ENCODE measurements around the gene TSC22D1.

TSC22D1 gene

DNA sequence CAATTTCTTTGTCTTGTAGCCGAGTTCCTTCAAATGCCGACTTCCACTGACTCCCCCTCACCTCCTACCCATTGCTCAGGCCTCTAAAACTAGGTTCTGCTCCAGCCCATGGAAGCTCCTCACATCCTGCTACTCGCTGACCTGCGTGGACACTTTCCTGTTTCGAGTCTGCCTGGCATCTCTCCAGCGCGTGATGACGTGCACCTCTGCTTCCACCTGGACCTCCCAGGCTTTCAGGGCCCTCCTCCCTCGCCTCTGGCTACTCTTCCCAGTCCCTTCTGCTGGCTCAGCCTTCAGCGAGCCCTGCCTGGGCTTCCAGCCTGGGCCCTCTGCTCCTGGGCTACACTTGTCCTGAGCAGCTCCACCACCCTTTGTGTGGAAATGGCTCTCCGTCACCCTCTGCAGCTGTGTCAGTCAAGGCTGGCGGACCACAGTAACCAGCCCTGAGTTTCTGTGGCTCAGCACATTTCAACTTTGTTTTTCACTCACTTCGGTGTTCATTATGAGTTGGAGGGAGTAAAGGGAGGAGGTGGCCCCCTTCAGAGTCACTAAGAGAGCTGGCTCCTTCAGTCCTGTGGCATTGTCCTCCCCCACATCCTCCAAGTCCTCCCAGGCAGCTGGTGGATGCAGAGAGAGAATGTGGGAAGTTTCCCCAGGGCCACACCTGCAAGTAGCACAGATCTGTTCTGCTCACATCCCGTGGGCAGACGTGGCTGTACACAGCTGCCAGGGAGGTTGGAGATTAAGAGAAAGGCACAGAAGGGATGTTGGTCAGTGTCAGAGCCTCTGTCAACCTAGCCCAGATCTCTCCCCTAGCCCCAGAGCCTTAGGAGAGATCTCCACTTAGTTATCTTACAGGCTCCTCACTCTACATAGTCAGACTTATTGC lies 153.1 kb downstream of the TSC22D1 start:
- no peak for DNase-seq

DNA sequence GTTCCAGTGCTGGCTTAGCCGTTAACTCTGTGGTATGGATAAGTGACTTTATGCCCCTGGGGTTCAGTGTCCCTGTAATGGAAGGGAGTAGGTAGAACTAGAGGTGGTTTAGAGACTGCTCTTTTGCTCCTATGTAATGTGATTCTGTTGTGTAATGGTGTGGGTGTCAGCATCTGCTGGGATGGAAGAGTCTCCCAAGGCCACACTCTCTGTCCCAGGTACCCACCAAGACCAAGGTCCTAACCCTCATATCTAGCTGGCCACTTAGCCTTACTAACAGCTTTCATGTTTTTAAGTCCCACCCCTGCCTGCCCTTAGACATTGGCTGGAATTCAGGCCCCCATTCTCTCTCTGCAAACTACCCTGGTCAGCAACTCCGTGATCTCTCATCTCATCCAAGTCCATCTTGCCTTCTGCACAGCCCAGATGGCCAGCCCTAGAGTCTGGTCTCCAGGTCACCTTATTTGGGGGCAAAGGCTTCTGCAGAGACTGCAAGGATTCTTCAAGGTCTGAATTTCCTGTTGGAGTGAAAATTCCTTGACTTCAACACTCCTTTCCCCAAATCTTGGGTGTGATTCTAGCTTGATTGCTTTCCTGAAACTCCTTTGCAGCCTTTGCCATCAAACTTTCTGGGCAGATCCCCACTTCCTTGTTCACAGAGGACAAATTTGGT lies 154.1 kb downstream of the TSC22D1 start:
- no peak for DNase-seq

GRCh38 chr13:44420376-44421220 lies 155.5 kb downstream of the TSC22D1 start:
- DNase-seq = no peak

- no peak for DNase-seq
These were observed 158.3 kb downstream of the TSC22D1 start for GRCh38 chr13:44417876-44418275.

- DNase-seq = no peak
These were observed 158.7 kb downstream of the TSC22D1 start for GRCh38 chr13:44417446-44417845.

- no peak for DNase-seq
These were observed 159.4 kb downstream of the TSC22D1 start for GRCh38 chr13:44416744-44417143.

DNA sequence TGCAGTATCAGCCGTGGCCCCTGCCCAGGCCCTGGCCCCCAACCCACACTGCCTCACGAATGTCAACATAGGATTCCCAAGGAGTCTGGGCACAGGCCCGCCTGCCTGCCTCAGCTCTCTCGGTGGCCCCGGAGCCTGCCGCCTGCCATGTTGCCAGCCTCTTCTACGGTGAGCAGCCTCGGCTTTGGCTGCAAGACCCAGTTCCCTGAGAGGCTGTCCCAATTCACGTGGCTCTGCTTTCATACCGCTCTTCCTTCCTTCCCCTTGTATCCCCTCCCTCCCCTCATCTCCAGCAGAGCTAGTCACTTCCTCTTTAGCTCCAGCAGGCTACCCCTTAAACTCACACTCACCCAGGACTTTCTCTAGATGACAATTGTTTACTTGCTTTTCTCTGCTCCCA lies 159.8 kb downstream of the TSC22D1 start:
- no peak for DNase-seq

DNA sequence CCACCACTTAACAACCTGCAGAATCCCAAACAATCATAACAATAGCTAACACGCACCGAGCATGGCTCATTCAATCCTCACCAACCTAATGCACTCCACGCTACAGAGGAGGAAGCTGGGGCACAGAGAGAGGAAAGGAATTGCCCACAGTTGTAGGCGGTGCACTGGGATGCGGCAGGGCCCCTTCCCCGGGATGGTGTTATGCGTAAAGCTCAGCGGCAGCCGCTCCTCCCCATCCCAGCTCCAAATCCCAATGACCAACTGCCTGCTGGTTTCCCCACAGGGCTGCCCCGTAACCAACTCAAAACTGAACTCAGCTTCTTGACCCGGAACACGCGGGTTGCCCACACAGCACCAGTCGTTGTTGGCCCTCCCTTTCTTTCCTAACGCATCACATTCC lies 160.3 kb downstream of the TSC22D1 start:
- DNase-seq = no peak

DNA sequence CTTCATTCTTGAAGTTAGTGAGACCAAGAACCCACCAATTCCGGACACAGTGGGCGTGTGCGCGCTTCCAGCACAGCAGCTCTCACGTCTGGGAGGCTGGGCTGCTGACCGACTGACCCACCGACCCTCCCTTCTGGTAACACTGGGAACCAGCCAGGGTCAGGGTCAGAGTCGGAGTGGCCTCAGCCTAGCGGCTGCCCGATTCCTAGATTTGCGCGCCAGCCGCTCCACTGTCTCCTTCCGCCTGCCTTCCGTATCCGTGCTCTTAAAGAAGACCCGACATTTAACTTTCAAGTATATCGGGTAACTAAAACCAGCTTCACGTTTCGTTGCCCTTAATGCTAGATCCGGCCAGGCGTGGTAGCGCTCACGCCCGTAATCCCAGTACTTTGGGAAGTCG lies 161.4 kb downstream of the TSC22D1 start:
- no peak for DNase-seq

GRCh38 chr13:44413095-44413494 lies 163.0 kb downstream of the TSC22D1 start:
- DNase-seq = no peak

- no peak for DNase-seq
These were observed 163.7 kb downstream of the TSC22D1 start for GRCh38 chr13:44412346-44412935.

DNA sequence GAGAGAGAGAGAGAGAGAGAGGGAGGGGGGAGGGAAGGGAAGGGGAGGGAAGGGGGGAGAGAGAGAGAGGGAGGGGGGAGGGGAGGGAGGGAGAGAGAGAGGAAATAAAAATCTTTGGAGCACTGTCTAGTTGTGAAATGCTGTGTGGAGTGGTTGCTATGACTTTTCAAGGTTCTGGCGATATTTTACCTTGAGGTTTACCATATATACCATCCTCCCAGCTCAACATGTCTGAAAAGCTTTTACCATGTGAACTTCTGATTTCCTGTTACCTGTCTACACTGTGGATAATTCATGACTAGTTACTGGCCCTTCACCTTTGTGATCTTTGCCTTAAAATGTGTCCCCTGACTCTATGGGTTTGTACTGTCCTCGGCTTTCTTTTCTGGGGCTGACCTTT lies 164.3 kb downstream of the TSC22D1 start:
- DNase-seq = no peak

DNA sequence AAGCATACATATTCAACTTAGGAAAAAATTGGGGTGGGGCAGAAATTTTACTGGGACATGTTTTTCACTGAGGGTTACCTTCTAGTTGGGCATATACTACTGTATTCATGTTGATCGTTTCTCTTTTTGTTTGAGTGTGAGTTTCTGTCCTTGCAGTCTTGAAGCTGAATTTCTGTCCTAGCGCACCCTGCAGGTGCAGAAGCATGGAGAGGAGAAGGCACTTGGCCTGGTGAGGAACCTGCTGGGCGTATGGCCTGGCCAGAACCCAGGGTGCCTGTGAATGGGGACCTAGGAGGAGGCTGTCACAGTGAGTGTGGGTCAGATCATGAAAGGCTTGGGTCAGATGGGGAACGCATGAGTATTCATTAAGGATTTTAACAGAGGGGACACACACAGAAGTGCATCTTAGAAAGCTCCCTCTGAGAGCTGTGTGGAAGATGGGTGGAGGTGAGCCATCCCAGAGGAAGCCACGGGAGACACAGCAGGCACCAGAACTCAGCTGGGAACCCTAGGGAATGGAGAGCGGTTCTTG lies 165.7 kb downstream of the TSC22D1 start:
- DNase-seq = no peak

- no peak for DNase-seq
These were observed 166.5 kb downstream of the TSC22D1 start for GRCh38 chr13:44409595-44409994.

DNA sequence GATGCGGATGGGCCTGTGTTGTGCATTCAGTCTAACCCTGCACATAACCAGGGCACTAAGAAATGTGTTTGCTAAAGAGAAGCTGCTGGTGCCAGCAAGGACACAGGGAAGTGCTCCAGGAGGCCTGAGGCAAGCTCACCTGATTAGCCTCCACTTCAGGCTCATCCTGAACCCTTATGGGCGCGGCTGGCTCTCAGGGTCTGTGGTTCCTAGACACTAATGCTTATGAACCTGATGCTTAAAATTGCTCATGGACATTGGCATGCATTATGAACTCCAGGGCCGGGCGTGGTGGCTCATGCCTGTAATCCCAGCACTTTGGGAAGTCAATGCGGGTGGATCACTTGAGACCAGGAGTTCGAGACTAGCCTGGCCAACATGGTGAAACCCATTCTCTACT lies 168.2 kb downstream of the TSC22D1 start:
- DNase-seq = no peak

- no peak for DNase-seq
These were observed 168.8 kb downstream of the TSC22D1 start for GRCh38 chr13:44407379-44407778.

- DNase-seq = no peak
These were observed 169.5 kb downstream of the TSC22D1 start for GRCh38 chr13:44406617-44407016.

DNA sequence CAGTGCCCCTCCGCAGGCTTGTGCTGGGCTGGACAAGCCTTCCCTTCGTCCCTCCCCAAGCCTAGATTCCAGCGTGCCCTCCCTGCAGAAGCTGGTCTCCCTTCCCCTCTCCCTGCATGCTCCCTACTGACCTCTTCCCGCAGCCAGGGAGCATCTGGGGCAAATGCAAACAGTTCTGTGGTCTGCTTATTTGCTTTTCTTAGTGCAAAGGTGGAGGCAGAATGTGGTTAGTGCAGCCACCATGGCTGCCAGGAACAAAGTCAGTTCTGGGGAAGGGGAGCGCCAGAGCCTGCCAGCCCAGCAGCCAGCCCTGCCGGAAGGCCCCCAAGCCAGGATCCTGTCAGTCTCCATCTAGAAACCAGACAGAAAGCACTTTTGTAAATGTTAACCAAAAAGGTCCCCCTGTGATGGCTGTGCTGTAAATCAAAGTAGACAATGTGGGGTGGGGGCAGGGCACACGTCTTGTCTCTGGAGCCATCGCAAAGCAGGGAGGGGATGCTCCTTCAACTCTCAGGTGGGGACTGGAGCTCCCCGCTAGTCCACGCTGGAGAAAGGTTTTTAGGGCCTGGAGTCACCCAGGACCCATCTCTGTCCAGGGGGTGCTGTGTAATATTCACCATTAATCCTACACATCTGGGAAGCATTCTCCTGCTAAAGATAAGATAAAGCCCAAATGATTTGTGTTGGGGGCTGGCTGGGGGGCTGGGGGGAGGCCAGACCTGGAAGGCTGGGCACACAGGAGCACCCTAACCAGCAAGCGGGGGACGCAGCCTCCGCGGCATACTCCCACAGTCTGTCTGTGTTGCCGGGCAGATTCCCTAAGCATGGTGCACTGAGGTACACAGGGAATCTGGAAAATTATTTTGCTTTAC lies 171.6 kb downstream of the TSC22D1 start:
- no peak for DNase-seq

DNA sequence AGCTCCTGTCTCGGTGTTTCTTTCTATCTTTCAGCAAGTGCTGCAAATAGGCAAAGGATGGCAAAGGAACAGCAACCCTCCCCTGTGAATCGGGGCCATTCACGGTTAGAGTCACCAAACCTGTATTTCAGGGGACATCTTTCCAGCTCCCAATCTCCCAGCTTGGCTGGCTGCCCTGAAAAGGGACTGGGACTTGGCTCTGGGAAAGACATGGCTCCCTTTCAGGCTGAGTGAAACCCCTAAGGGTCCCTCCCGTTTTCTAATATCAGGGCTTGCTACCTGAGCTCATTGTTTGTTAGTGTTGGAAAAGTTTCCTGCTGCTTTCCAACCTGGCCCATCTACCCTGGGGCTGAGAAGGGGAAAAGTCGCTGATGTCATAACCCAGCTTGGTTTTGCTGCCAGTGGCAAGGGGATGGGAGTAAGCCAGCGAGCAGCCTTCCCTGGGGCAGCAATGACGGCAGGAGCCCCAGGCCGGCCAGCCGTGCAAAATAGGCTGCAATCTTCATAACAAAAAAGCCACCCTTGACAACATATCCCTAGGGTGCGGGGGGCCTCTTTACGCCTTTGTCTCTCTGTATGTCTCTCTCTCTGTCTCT lies 172.6 kb downstream of the TSC22D1 start:
- peak; percentile 72 for DNase-seq

GRCh38 chr13:44402899-44403445 lies 173.2 kb downstream of the TSC22D1 start:
- peak; percentile 49 for DNase-seq

- no peak for DNase-seq
These were observed 174.6 kb downstream of the TSC22D1 start for GRCh38 chr13:44401577-44401976.

Measured in NCI-H345 (cell line).